T-helper 2 cell treated with Interferon-gamma antibody and Interleukin-4, amounts not matched to agents 5 μg/mL and 100 μg/mL, for 36 hours (primary cell): Measurements from ENCODE around the gene UBE2D4.
"Not testable (repeated sequence)": the region's sequence is repeated elsewhere in the genome, so short reads cannot be mapped to it uniquely, and the experiment has no call there.

Source experiments
- DNase-seq: peaks from one replicate; pipeline ENCODE4 v3.0.0; 2021; ENCODE audit warnings: low spot score
- H3K27ac Mint-ChIP-seq: one replicate; pipeline ENCODE4 v1.8.0; 2021; ENCODE audit warnings: mild to moderate bottlenecking, mixed read lengths
- H3K27me3 Mint-ChIP-seq: one replicate; pipeline ENCODE4 v1.8.0; 2021; ENCODE audit warnings: low read depth, mixed read lengths
- H3K36me3 Mint-ChIP-seq: one replicate; pipeline ENCODE4 v1.8.0; 2021; ENCODE audit warnings: low read depth, mixed read lengths
- H3K4me1 Mint-ChIP-seq: one replicate; pipeline ENCODE4 v1.8.0; 2021; ENCODE audit warnings: low read depth, mixed read lengths
- H3K4me3 Mint-ChIP-seq: one replicate; pipeline ENCODE4 v1.8.0; 2022; ENCODE audit warnings: mild to moderate bottlenecking, moderate library complexity, mixed read lengths
- H3K9me3 Mint-ChIP-seq: one replicate; pipeline ENCODE4 v1.8.0; 2021; ENCODE audit warnings: mixed read lengths

The UBE2D4 gene

DNA sequence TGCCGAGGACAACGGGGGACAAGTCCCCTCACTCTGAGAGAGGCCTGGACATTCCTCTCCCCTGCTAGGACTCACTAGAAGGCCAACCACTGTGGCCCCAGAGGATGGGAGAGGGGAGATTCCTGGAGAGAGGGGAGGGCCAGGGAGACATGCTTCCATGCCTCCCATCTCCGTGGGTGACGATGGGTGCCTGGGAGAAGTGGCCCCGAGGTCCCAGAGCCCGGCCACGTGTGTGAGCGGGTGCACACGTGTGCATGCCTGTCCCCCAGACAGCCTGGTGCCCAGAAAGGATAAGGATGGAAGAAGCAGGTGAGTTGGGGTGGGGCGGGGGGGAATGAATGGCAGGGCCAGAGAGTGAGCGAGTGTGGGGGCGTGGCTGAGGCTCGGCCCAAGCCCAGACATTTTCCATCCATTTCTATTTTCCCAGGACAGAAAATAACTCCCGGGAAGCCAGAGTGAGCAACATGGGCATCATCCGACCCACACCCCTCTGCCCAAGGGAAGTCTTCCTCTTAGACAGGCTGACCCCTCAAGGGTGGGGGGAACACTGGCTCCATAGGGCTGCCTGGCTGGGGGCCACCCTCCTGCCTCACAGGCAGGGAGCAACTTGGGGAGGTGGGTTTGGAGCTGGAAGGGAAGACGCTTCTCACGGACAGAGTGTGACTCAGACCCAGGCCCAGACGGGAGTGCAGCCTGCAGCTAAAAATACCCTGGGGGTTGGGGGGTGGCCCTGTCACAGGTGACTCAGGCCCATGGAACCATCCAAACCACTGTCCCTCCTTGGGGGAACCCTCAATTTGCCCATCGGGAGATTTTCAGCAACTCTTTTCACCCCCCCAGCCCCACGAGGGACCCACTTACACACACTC, 42.2 kb downstream of the UBE2D4 start:
- H3K9me3 Mint-ChIP-seq, H3K4me1 Mint-ChIP-seq, H3K4me3 Mint-ChIP-seq: not testable (repeated sequence)

DNA sequence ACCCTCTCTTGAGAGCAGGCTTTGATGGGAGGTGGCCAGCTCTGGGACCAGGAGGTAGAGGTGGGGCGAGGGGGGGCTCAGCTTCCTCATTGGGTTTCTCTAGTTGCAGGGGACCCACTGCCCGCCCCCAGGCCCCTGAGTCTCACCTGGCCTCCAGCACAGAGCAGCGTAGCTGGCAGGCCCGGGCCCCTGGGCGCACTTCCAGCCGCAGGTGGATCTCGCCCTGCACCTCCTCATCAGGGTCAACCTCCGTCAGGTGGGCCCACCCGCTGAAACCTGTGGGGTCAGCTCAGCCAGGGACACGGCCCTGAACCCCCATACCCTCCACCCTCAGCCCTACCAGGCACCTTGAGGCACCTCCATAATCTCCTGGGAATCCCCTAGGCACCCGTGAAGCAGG, 43.4 kb downstream of the UBE2D4 start:
- H3K27me3 Mint-ChIP-seq, H3K4me3 Mint-ChIP-seq, H3K36me3 Mint-ChIP-seq, H3K4me1 Mint-ChIP-seq, DNase-seq, H3K9me3 Mint-ChIP-seq, H3K27ac Mint-ChIP-seq: not testable (repeated sequence)

More for the DNA sequence above, 42.2 kb downstream of the UBE2D4 start:
- not testable (repeated sequence) for DNase-seq, H3K36me3 Mint-ChIP-seq, H3K27me3 Mint-ChIP-seq, H3K27ac Mint-ChIP-seq

DNA sequence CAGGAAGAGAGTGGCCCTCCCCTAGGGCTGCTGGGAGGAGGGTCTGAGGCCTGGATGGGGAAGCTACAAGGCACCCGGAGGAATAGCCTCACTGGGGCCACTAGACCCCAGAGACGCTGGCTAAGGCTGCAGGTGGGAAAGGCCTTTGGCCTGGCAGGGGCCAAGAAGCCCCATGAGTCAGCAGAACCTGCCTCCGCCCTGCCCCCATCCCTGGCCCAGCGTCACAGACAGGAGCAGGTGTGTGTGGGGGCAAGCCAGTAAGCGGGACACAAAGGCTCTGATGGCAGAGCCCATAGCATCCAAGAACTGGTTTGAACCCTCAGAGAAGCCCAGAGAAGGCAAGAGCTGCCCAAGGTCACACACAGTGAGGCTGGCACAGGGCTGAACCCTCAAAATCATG, 44.5 kb downstream of the UBE2D4 start:
- not testable (repeated sequence) for H3K4me1 Mint-ChIP-seq, H3K27me3 Mint-ChIP-seq

DNA sequence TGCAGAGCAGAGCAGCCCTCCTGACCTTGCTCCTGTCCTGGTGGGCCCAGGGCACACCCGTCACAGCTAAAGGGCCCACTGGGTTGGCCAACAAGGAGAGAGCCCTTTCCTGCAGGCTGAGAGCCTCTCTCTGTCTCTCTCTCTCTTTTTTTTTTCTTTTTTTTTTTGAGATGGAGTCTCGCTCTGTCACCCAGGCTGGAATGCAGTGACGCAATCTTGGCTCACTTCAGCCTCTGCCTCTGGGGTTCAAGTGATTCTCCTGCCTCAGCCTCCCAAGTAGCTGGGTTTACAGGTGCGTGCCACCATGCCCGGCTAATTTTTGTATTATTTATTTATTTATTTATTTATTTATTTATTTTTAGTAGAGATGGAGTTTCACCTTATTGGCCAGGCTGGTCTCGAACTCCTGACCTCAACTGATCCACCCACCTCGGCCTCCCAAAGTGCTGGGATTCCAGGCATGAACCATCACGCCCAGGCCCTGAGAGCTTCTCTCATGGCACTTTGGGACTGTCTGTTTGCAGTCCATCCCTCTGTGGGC, 47.9 kb downstream of the UBE2D4 start:
- not testable (repeated sequence) for DNase-seq, H3K9me3 Mint-ChIP-seq, H3K4me3 Mint-ChIP-seq, H3K4me1 Mint-ChIP-seq, H3K27ac Mint-ChIP-seq, H3K36me3 Mint-ChIP-seq, H3K27me3 Mint-ChIP-seq

More for the DNA sequence above, 44.5 kb downstream of the UBE2D4 start:
- H3K27ac Mint-ChIP-seq, H3K4me3 Mint-ChIP-seq, H3K36me3 Mint-ChIP-seq, H3K9me3 Mint-ChIP-seq, DNase-seq: not testable (repeated sequence)

GRCh38 chr7:43974725-43975482, 48.7 kb downstream of the UBE2D4 start:
- H3K4me1 Mint-ChIP-seq, H3K27ac Mint-ChIP-seq, DNase-seq, H3K4me3 Mint-ChIP-seq, H3K36me3 Mint-ChIP-seq, H3K9me3 Mint-ChIP-seq, H3K27me3 Mint-ChIP-seq: not testable (repeated sequence)

DNA sequence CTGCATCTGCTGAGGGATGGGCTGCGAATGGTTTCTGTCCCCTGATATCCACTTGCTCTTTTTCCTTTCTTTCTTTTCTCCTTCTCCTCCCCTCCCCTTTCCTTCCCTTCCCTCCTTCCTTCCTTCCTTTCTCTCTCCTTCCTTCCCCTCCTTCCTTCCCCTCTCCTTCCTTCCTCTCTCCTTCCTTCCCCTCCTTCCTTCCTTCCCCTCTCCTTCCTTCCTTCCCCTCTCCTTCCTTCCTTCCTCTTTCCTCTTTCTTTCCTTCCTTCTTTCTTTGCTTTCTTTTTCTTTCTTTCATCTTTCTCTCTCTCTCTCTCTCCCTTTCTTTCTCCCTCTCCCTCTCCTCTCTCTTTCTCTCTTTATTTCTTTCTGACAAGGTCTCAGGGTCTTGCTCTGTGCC, 51.3 kb downstream of the UBE2D4 start:
- DNase-seq: no peak
- Mint-ChIP-seq H3K9me3 (no peaks in the 10 kb centered on the region), H3K27ac (no peak overlapping the region), H3K4me3 (no peak overlapping the region), H3K27me3 (no peaks in the 10 kb centered on the region), H3K4me1 (no peaks in the 10 kb centered on the region), H3K36me3 (peaks cover 1% of the 10 kb centered on the region)

DNA sequence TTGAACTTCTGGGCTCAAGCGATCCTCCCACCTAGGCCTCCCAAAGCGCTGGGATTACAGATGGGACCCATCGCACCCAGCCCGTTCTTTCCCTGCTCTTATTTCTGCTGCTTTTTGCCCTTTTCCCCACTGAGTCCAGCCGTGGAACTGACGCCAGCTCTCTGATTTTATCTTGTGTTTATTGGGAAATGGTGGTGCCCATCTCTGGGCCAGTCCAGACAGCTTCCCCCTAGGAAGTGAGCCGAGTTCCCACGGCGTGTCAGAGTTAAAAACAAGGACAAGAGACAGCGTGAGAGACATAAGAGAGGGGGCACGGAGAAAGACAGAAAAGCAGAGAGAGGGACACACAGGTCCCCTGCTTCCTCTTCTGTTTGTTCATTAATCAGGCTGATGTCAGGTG, 51.9 kb downstream of the UBE2D4 start:
- H3K27ac Mint-ChIP-seq, H3K36me3 Mint-ChIP-seq, H3K4me1 Mint-ChIP-seq, H3K9me3 Mint-ChIP-seq, DNase-seq, H3K4me3 Mint-ChIP-seq, H3K27me3 Mint-ChIP-seq: not testable (repeated sequence)

DNA sequence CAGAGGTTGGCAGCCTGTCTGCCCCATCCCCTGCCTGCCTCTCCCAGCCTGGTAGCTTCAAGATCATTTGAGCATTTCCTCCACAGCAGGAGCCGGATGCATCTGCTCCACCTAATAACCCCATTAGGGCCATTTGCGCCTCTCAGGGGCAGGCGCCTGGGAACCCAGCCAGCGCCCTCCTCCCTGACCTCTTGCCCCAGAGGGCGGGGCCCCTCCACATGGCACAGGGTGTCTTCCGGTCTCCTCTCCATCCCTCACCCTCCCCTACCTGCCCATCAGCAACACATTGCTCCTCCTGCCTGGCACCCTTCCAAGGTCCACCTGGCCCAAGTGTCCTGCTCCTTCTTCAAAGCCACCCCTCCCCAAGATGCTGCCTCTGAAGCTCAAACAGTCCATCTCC, 56.6 kb downstream of the UBE2D4 start:
- not testable (repeated sequence) for H3K27ac Mint-ChIP-seq, DNase-seq, H3K4me3 Mint-ChIP-seq, H3K4me1 Mint-ChIP-seq, H3K9me3 Mint-ChIP-seq, H3K27me3 Mint-ChIP-seq, H3K36me3 Mint-ChIP-seq

DNA sequence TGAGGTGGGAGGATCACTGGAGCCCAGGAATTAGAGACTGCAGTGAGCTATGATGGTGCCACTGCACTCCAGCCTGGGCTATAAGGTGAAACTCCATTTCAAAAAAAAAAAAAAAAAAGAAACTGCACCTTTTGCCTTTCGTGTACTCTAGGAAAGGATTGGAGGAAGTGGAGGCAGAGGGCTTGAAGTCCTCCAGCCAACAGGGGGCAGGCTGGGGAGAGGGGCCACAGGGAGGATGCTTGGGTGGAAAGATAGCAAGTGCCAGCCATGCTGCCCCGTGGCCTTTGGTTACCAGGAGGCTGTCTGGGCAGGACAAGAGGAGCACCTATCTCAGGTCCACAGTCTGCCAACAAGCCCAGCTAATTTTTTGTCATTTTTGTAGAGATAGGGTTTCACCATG, 57.5 kb downstream of the UBE2D4 start:
- DNase-seq, H3K9me3 Mint-ChIP-seq, H3K36me3 Mint-ChIP-seq, H3K4me3 Mint-ChIP-seq, H3K27ac Mint-ChIP-seq, H3K4me1 Mint-ChIP-seq, H3K27me3 Mint-ChIP-seq: not testable (repeated sequence)

- peak; percentile 23 for DNase-seq
- Mint-ChIP-seq H3K4me3 (peak overlapping the region; percentile 48), H3K27ac (peak overlapping the region; percentile 63)
- not testable (repeated sequence) for H3K9me3 Mint-ChIP-seq, H3K27me3 Mint-ChIP-seq, H3K4me1 Mint-ChIP-seq, H3K36me3 Mint-ChIP-seq
Measured at GRCh38 chr7:43985904-43986864, 59.9 kb downstream of the UBE2D4 start.

DNA sequence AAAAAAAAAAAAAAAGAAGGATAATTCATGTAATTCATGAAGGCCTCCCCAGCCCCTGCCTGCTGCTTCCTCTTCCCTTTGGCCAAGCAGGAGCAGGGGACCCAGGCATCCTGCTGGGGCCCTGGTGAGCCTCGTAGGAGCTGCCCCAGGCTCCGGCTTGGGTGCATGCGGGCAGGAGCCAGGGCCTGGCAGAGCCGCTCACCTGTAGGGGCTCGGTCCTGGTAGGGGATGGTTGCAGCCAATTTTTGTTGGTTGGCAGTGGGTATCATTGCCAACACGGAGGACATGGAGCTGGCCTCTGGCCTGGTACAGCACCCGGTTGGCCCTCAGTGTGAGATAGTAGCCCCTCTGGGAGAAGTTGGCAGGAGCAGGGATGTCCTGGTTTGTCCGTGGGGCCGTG, 61.2 kb downstream of the UBE2D4 start:
- DNase-seq, H3K27ac Mint-ChIP-seq, H3K4me3 Mint-ChIP-seq, H3K4me1 Mint-ChIP-seq, H3K27me3 Mint-ChIP-seq, H3K9me3 Mint-ChIP-seq, H3K36me3 Mint-ChIP-seq: not testable (repeated sequence)

DNA sequence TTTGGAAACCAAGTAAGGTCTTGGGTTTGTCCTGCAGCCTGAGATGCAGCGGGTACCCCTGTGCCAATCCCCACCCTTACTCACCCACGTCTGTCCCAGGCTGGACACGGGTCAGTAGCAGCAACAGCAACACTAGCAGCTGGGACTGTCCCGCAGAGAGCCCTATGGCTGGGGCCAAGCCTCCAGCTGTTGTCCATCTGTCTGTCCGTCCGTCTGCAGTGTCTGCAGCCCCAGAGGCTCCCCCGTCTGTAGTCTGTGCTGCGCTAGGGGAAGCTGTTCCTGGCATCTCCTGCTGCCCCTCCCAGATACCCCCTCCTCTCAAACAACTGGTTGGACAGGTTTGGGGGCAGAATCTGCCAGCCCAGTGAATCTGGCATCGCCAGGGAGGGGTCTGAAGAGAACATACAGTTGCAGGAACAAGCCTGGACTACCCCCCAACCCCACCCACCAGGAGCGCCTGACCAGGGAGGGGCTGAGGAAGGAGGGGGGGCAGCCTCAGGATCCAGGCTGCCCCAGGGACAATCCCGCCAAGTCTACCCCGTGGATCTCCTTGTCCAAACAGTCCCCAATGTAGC, 63.9 kb downstream of the UBE2D4 start:
- not testable (repeated sequence) for H3K4me3 Mint-ChIP-seq, H3K36me3 Mint-ChIP-seq, H3K27ac Mint-ChIP-seq, H3K9me3 Mint-ChIP-seq, H3K4me1 Mint-ChIP-seq, H3K27me3 Mint-ChIP-seq, DNase-seq

DNA sequence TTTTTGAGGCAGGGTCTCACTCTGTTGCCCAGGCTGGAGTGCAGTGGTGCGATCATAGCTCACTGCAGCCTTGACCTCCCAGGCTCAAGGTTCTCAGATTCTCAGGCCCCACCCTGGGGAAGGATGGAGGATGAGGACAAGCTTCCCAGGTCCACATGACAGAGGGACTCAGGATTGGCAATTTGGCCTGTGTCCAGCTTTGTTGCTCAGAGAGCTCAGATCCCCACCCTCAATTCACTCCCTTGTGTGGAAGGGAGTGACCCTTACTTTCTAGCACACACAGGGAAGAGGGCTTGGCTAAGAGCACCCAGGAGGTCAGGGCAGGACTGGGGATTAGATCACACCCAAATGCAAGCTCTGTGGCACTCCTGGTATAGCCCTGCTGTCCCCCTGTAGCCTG, 64.6 kb downstream of the UBE2D4 start:
- H3K4me1 Mint-ChIP-seq, H3K36me3 Mint-ChIP-seq, H3K27ac Mint-ChIP-seq, H3K9me3 Mint-ChIP-seq, H3K27me3 Mint-ChIP-seq, H3K4me3 Mint-ChIP-seq, DNase-seq: not testable (repeated sequence)
